Ammon's horn (tissue), 1 donor: ENCODE measurements around the gene MYBPC2.
"Not testable (repeated sequence)": the region's sequence is repeated elsewhere in the genome, so short reads cannot be mapped to it uniquely, and the experiment has no call there.

Source experiments
- DNase-seq: peaks from one replicate; pipeline ENCODE4 v3.0.0-alpha.2; 2016; ENCODE audit warnings: low spot score

MYBPC2 gene

DNA sequence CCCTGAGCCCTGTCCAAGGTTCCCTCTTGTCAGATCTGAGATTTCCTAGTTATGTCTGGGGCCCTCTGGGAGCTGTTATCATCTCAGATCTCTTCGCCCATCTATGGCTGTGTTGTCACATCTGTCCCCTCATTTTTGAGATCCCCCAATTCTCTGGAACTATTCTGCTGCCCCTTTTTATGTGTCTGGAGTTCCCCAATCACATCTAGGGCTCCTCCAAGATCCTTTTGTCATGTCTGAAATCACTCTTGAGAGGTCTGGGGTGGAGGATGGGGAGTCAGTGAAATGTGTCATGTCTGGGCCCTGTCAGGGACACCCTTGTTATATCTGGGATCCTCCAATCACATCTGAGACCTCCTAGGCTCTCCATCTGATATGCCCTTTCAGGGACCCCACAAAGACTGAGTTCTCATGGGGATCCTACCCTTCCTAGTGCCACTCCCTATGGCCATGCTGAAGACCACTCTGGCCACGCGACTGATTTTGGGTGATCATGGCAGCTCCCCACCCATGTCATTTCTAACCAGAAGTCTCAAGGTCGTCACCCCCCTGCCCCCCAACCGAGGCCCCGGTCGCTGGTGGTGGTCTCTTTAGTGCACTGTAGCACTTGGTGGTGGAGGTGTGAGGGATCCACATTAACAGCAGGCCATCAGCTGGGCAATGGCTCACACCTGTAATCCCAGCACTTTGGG, 3.8 kb upstream of the MYBPC2 start:
- no peak for DNase-seq

DNA sequence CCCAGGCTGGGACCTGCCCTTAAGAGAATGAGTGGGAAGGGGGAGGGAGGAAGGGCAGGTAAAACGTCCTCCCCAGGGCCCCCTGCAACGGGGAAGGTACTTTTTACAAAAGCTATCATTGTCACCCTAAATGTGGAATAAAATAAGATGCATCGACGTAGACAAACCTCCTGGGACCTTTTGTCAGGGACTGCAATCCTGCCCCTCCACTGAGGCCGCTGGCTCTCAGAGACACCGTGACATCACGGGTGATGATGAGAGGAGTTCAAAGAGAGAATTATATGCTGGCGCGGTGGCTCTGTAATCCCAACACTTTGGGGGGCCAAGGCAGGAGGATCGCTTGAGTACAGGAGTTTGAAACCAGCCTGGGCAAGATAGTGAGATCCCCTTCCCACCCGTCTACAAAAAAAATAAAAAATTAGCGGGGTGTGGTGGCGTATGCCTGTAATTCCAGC, 1.8 kb upstream of the MYBPC2 start:
- DNase-seq = no peak

DNA sequence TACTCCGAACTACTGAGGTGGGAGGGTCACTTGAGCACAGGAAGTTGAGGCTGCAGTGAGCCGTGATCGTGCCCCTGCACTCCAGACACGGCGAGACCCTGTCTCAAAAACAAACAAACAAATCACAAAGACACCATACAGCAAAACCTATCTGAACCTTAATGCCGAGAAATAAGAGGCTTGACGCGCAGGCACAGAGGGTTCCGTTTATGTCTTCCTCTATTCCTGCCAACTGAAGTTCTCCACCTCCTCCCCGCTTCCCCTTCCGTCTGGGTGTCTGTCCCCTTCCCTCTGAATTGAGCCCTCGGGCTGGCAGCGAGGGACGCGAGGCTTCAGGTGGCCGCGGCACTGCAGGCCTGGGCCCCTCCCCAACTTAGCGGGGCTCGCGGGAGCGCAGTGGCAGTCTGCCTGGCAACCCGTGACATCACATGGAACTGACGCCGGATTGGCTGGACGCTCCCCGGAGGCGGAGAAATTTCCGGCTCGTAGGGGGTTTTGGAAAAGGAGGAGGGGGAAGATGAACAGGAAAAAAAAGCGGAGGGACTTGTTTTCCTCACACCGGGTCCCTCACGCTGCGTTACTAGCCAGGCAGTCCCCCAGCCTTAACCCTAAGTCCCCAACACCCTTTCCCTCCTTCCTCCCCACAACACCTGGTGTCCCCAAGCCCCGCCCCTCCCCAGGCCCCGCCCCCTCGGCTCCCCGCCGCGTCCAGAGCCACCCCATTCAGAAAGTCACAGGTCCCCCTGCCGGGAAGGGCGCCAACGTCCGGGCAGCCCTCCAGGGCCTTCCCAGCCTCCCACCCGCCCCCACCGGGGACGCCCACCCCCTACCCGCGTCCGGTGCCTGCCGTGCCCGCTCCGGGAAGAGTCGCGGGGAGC, 1.1 kb upstream of the MYBPC2 start:
- DNase-seq = peak; percentile 92

DNA sequence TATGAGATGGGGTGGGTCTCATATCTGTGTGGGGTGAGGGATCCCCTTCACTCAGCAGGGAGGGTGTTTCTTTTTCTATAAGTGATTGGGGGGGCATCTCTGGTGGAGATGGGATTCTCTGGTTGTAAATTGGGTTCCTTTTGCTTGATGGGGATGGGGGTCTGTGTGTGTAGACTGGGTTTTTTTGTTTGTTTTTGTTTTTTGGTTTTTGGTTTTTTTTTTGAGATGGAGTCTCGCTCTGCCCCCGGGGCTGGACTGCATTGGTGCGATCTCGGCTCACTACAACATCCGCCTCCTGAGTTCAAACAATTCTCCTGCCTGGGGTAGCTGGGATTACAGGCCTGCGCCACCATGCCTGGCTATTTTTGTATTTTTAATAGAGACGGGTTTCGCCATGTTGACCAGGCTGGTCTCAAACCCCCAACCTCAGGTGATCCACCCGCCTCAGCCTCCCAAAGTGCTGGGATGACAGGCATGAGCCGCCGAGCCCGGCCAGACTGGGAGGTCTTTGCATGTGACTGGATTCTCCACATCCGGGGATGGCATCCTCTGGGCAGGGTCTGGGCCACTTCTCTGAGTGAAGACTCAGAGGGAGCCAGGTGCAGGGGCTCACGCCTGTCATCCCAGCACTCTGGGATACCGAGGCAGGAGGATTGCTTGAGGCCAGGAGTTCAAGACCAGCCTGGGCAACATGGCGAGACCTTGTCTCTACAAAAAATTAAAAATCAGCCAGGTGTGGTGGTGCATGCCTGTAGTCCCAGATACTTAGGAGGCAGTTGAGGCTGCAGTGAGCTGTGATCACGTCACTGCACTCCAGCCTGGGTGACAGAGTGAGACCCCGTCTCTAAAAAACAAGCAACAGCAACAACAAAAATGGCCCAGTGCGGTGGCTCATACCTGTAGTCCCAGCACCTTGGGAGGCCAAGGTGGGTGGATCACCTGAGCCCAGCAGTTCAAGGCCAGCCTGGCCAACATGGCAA, 799 bp downstream of the MYBPC2 start:
- DNase-seq = no peak

DNA sequence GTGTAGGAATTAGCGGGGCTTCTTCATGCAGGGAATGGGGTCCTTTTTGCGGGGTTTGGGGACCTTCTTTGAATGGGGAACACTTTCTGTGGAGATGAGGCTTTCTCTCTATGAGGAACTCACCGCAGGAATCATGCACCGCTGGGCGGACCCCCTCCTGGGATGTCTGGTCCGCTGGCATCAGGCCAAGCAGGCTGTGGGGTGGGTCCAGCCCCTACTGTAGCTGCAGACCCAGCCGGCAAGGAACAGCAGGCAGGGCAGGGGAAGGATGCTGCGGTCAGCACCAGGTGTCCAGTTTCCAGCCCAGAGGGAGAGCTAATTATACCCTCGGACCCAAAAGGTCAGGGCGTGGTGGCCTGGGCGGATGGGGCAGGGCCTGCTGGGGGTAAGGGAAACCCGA, 1.8 kb downstream of the MYBPC2 start:
- no peak for DNase-seq

DNA sequence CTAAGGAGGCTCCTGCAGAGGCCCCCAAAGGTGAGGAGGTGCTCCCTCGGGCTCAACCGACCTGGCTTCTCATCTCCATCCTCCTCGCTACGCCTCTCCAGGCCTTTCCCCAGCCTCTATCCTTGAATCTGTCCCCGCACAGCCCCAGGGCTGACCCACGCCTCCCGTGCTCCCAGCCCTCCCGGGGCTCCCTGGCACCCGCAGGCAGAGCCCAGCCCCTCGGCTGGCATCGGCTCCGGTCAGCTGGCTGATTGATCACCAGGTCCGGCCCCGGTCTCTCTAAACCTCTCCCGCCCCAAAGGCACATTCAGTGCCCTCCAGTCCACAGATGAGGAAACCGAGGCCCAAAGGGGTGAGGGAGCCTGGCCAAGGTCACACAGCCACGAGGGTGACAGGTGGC, 2.5 kb downstream of the MYBPC2 start:
- DNase-seq = no peak

DNA sequence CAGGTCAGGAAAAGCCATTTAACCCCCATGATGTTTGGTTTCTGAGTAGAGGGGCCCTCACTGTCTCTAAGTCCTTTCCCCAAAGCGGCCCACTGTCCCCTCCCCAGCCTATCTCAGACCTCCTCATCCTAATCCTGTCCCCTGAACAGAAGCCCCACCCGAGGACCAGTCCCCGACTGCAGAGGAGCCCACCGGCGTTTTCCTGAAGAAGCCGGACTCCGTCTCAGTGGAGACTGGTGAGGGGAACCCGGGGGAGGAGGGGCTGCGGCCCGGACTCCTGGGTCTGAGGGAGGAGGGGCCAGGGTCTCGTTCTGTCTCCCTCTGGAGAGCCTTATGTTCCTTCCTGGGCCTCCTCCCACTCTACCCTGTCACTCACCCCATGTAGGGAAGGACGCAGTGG, 2.9 kb downstream of the MYBPC2 start:
- no peak for DNase-seq

DNA sequence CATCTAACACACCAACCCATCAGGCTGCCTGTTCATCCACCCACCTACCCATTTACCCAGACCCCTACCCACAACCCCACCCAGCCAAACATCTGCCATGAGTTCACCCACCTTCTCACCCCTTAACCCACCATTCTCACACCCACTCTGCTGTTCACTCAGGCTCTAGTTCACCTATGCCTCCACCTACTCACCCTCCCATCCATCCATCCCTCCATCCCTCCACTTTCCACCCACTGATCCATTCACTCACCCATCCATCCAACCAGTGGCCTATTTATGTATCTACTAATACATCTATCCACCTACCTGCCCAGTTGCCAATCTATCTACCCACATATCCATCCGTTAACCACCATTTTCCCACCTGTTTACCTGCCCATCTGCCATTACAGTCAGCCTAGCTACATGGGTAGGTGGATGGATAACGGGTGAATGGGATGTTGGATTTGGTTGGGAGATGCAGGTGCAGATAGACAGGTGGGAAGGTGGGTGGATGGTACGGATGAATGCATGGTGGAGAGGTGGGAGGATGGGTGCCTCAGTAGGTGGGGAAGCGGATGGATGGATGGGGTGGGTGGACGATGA, 5.3 kb downstream of the MYBPC2 start:
- no peak for DNase-seq

DNA sequence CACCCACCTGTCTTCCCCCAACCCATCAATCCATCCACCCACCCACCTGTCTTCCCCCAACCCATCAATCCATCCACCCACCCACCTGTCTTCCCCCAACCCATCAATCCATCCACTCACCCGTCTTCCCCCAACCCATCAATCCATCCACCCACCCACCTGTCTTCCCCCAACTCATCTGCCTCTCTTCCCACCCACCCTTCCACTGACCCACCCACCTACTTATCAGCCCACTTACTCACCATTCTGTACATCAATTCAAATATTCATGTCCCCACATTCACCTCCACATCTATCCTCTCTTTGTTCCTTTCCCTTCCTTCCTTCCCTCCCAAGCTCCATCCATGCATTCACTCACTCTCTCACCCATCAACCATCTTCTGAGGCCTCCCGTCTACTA, 6.4 kb downstream of the MYBPC2 start:
- not testable (repeated sequence) for DNase-seq

DNA sequence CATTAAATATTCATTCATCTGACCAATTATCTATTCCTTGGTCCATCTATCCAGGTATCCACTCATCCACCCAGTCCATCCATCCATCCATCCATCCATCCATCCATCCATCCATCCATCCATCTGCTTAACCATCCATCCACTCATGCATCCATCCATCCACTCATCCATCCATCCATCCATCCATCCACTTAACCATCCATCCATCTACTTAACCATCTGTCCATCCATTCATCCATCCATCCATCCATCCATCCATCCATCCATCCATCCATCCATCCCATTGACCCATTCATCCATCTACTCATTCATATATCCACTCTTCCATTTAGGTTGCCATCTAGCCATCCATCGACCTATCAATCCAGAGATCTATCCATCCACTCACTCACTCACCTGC, 11.4 kb downstream of the MYBPC2 start:
- DNase-seq = no peak

DNA sequence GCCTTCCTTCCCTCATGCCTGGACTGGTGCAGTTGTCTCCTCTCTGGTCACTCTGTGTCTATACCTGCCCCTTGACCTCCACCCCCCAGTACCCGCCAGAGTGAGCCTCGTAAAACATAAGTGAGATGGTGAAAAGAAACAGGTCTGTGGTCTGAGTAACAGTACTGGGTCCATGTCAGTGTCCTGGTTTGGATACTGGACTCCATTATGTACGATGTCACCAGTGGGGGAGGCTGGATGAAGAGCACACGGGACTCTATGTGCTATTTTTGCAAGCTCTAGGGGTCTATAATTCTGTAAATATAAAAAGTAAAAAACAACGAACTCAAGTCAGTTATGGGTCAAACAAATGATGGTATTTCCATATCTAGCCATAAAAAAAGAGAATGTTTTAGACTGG, 14.4 kb downstream of the MYBPC2 start:
- no peak for DNase-seq

DNA sequence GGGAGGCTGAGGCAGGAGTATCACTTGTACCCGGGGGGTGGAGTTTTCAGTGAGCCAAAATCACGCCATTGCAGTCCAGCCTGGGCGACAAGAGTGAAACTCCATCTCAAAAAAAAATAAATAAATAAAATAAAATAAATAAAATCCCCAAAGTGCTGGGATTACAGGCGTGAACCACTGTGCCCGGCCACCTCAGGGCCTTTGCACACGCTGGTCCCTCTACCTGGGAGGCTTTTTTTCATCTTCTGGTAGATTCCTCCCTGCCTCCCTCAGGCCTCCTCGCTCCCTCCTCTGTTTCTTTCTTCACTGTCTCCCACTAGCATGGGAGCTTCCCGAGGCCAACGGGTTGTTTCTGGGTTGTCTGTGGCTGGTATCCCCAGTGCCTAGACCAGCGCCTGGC, 15.1 kb downstream of the MYBPC2 start:
- no peak for DNase-seq

DNA sequence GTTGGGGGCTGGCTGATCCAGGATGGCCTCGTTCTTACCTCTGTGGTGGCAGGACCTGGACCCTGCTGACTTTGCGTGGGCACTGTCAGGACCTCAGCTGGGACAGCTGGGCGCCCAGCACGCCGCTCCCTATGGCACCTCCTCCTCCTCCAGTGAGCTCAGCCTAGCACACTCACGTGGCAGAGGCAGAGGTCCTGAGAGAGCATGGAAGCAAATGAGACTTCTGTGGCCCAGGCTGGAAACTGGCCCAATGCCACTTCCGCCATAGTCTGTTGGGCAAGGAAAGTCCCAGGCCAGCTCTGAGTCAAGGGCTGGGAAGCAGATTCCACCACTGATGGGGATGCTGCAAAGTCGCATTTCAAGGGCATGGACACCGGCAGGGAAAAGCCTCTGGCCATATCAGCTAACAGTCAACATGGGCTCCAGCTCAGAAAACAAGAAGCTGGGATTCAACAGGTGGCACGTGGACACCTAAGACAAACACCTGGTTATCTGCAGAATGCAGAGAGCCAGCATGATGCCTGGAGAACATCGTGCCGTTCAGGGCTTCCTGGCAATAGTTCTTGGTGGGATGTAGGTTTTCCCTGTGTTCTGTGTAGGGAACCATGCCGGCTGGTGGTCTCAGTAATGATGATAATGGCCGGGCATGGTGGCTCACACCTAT, 16.7 kb downstream of the MYBPC2 start:
- no peak for DNase-seq

DNA sequence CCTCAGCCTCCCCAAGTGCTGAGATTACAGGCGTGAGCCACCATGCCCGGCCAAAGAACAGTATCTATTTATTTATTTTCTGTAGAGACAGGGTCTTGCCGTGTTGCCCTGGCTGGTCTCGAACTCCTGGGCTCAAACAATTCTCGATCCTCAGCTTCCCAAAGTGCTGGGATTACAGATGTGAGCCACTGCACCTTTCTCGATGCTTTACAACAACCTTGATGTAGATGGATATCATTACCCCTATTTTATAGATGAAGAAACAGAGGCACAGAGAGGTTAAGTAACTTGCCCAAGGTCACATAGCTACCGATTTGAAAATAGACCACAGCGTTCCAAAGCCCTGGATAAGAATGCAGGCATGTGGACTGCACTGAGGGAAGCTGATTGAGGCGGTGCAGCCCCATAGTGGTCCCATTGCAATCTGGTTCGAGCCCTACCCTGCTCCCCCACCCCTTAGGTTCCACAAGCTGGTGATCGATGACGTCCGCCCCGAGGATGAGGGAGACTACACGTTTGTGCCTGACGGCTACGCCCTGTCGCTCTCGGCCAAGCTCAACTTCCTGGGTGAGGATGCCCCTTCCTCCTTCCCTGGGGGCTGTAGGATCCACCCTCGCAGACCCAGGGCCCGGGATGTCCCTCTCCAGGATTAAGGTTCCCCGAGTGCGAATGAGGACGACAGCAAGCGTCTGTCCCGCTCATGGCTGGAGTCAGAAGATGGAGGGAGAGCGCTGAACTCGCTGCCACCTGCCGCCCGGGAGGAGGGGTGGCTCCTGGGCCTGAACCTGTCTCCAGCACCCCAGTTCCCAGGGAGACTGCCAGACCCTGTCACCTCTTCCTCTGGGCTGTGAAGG, 17.9 kb downstream of the MYBPC2 start:
- no peak for DNase-seq

DNA sequence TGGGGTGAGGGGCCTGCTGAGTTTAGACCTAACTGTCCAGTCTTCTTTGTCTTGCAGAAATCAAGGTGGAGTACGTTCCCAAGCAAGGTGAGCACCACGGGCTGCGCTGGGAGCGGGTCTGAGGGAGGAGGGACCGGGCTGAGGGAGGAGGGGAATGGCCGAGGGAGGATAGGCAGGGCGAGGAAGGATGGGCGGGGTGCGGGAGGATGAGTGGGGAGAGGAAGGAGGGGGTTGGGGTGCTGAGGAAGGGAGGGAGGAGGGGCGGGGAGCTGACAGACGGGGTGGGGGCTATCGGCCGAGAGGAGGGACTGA, 18.5 kb downstream of the MYBPC2 start:
- DNase-seq = no peak

DNA sequence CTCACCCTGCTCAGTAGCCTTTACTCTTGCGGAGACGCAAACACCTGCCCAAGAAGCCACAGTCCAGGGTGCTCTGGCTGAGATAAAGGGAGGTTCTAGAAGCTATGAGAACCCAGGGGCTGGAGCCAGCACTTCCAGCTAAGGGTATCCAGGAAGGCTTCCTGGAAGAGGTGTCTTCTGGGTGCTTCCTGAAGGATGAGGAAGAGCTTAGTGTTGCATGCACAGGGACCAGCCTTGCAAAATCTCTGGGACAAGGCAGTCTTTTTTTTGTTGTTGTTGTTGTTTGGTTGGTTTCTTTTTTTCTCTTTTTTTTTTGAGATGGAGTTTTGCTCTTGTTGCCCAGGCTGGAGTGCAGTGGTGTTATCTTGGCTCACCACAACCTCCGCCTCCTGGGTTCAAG, 20.6 kb downstream of the MYBPC2 start:
- no peak for DNase-seq

DNA sequence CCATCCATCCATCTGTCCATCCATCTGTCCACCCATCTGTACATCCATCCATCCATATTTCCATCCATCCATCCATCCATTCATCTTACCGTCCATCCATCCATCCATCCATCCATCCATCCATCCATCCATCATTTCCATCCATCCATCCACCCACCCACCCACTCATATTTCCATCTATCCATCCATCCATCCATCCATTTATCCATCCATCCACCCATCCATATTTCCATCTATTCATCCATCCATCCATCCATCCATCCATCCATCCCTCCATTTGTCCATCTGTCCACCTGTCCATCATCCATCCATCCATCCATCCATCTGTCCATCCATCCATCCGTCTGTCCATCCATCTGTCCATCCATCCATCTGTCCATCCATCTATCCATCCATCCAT, 23.3 kb downstream of the MYBPC2 start:
- no peak for DNase-seq

DNA sequence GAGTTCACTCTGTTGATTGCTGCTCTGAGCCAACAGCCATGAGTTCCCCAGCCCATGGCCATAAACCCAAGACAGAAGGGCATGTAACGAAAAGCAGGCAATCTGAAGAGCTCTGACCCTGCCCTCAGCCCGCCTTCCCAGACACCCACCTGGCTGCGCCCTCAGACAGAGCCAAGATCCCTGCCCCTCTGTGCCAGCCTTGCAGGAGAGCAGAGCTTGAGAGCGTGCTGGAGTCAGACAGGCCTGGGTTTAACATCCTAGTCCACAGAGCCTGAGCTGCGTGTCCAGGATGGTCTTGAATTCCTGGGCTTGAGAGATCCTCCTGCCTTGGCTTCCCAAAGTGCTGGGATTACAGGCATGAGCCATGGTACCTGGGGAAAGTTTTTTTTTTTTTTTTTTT, 24.6 kb downstream of the MYBPC2 start:
- no peak for DNase-seq

DNA sequence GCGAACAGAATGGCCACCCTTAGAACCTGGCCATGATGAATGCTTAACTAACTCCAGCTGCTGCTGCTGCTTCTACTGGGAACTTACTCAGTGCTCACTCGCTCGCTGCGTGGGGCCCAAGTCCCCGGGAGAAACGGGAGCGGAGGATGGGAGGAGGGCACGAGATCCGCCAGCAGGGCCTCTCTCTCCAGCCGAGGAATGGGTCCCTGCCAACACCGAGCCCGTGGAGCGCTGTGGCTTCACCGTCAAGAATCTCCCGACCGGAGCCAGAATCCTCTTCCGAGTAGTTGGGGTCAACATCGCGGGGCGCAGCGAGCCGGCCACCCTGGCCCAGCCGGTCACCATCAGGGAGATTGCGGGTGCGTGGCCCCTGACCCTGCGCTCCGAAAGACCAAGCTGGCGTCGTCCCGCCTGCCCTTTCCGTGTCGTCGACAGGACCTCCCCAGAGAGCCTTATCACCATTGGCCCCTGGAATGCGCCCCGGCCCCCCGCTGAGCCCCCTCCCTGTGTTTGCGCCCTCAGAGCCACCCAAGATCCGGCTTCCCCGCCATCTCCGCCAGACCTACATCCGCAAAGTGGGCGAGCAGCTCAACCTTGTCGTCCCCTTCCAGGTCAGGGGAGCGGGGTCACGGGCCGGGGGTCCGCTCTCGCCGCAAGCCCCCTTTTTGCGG, 25.8 kb downstream of the MYBPC2 start:
- DNase-seq = no peak

DNA sequence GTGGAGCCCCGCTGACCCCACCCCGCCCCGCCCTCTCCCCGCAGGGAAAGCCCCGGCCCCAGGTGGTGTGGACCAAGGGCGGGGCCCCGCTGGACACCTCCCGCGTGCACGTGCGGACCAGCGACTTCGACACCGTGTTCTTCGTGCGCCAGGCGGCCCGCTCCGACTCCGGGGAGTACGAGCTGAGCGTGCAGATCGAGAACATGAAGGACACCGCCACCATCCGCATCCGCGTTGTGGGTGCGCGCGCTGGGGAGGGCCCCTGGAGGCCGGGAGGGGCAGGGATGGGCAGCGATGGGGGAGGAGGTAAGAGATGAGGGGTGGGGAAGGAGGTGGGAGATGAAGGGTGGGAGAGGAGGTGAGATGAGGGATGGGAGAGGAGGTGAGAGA, 26.4 kb downstream of the MYBPC2 start:
- no peak for DNase-seq
